Nephron (organoid): ENCODE data around the gene HPDL.

ENCODE experiments used
- H3K27ac Mint-ChIP-seq, 3 experiments: 2 replicates each; pipeline ENCODE4 v1.8.0; 2020; ENCODE audit warnings: mixed read lengths in 3 of 3, mild to moderate bottlenecking in 2 of 3, moderate library complexity in 1 of 3
- H3K27me3 Mint-ChIP-seq: 2 replicates; pipeline ENCODE4 v1.8.0; 2021; ENCODE audit warnings: low read depth, mild to moderate bottlenecking, moderate library complexity, mixed read lengths
- H3K36me3 Mint-ChIP-seq: 2 replicates; pipeline ENCODE4 v1.8.0; 2020; ENCODE audit warnings: low read depth, mixed read lengths
- H3K4me1 Mint-ChIP-seq: 2 replicates; pipeline ENCODE4 v1.8.0; 2020; ENCODE audit warnings: mixed read lengths
- H3K4me3 Mint-ChIP-seq, 3 experiments: 2 replicates each; pipeline ENCODE4 v1.8.0; 2020; ENCODE audit warnings: mild to moderate bottlenecking in 3 of 3, mixed read lengths in 3 of 3, moderate library complexity in 2 of 3
- H3K9me3 Mint-ChIP-seq: 2 replicates; pipeline ENCODE4 v1.8.0; 2020; ENCODE audit warnings: mixed read lengths
- CTCF ChIP-seq, 3 experiments: fragments of 200-600 bp; sonication (generic); IDR thresholded peaks; one replicate each; pipeline ENCODE4 v1.5.0; 2021; ENCODE audit warnings: antibody characterized with exemption in 3 of 3; ENCODE audit not compliant: unreplicated experiment in 3 of 3

HPDL gene

GRCh38 chr1:45304311-45305081 is 22.2 kb upstream of the HPDL start:
- peak overlapping the region; percentile 94 to 95 (median 94) for H3K4me3 Mint-ChIP-seq
- H3K36me3 Mint-ChIP-seq = no peaks in the 10 kb centered on the region
- peak overlapping the region; percentile 96 to 99 (median 98) for H3K27ac Mint-ChIP-seq
- peaks cover 31% of the 10 kb centered on the region for H3K4me1 Mint-ChIP-seq
- no peaks in the 10 kb centered on the region for H3K27me3 Mint-ChIP-seq
- TF ChIP-seq CTCF (IDR thresholded peaks at IDR 0.05; ENCODE audit: unreplicated experiment in 3 of 3) = peak in 1 of 3 experiments; percentile 5
- no peaks in the 10 kb centered on the region for H3K9me3 Mint-ChIP-seq

GRCh38 chr1:45305231-45305630 is 21.5 kb upstream of the HPDL start:
- H3K4me1 Mint-ChIP-seq = peaks cover 29% of the 10 kb centered on the region
- H3K9me3 Mint-ChIP-seq = no peaks in the 10 kb centered on the region
- no peaks in the 10 kb centered on the region for H3K27me3 Mint-ChIP-seq
- H3K27ac Mint-ChIP-seq = peak overlapping the region; percentile 96 to 99 (median 98)
- no peaks in the 10 kb centered on the region for H3K36me3 Mint-ChIP-seq
- TF ChIP-seq CTCF (IDR thresholded peaks at IDR 0.05; ENCODE audit: unreplicated experiment in 3 of 3) = no peak
- H3K4me3 Mint-ChIP-seq = peak overlapping the region; percentile 94 to 95 (median 94)

GRCh38 chr1:45306319-45306718 is 20.4 kb upstream of the HPDL start:
- H3K4me3 Mint-ChIP-seq = peak overlapping the region in 2 of 3 experiments; percentile 80 to 94
- H3K9me3 Mint-ChIP-seq = no peaks in the 10 kb centered on the region
- peaks cover 25% of the 10 kb centered on the region for H3K4me1 Mint-ChIP-seq
- peak overlapping the region; percentile 40 to 96 (median 53) for H3K27ac Mint-ChIP-seq
- no peak for TF ChIP-seq CTCF (IDR thresholded peaks at IDR 0.05; ENCODE audit: unreplicated experiment in 3 of 3)
- H3K36me3 Mint-ChIP-seq = no peaks in the 10 kb centered on the region
- H3K27me3 Mint-ChIP-seq = no peaks in the 10 kb centered on the region

GRCh38 chr1:45306905-45307304 is 19.8 kb upstream of the HPDL start:
- Mint-ChIP-seq H3K27ac (peak overlapping the region in 1 of 3 experiments; percentile 32), H3K27me3 (no peaks in the 10 kb centered on the region), H3K9me3 (no peaks in the 10 kb centered on the region), H3K4me1 (peaks cover 22% of the 10 kb centered on the region), H3K4me3 (peak overlapping the region in 2 of 3 experiments; percentile 32 to 40), H3K36me3 (no peaks in the 10 kb centered on the region)
- TF ChIP-seq CTCF (IDR thresholded peaks at IDR 0.05; ENCODE audit: unreplicated experiment in 3 of 3) = no peak

- H3K9me3 Mint-ChIP-seq = no peaks in the 10 kb centered on the region
- TF ChIP-seq CTCF (IDR thresholded peaks at IDR 0.05; ENCODE audit: unreplicated experiment in 3 of 3) = no peak
- no peaks in the 10 kb centered on the region for H3K4me1 Mint-ChIP-seq
- H3K27ac Mint-ChIP-seq = no peak overlapping the region
- H3K27me3 Mint-ChIP-seq = no peaks in the 10 kb centered on the region
- H3K4me3 Mint-ChIP-seq = no peak overlapping the region
- no peaks in the 10 kb centered on the region for H3K36me3 Mint-ChIP-seq
These were observed 12.4 kb upstream of the HPDL start for GRCh38 chr1:45314266-45314665.

- no peaks in the 10 kb centered on the region for H3K36me3 Mint-ChIP-seq
- no peaks in the 10 kb centered on the region for H3K4me1 Mint-ChIP-seq
- H3K27me3 Mint-ChIP-seq = no peaks in the 10 kb centered on the region
These were observed 9.5 kb upstream of the HPDL start for GRCh38 chr1:45317166-45317565.

More at GRCh38 chr1:45317166-45317565, 9.5 kb upstream of the HPDL start:
- TF ChIP-seq CTCF (IDR thresholded peaks at IDR 0.05; ENCODE audit: unreplicated experiment in 3 of 3) = no peak
- H3K27ac Mint-ChIP-seq = no peak overlapping the region
- no peak overlapping the region for H3K4me3 Mint-ChIP-seq
- H3K9me3 Mint-ChIP-seq = no peaks in the 10 kb centered on the region
